GM21515 (cell line): ENCODE results near the gene NMT1.

ENCODE experiments used
- ATAC-seq: cut with Tn5 transposase; IDR thresholded peaks from one replicate; pipeline ENCODE4 v1.9.1; 2021; ENCODE audit not compliant: unreplicated experiment

NMT1 gene

DNA sequence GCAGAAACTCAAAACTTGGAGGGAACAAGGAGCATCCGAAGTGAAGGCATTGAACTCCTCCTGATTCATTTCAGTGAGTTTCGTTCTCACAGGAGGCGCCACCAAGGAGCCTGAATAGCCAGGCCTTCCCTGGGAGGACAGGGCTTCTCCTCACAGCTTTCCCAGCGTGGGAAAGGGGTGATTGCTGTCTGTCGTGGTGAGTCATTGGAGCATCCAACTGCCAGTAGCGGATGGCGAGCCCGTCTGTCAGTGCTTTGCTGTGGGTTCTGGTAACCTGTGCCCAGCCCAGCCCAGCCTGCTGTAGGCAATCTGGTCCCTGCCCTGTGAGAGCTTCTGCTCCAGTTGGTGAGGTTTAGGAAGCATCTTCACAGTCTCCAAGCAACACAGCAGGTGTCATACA is 42.9 kb downstream of the NMT1 start:
- no peak for ATAC-seq

DNA sequence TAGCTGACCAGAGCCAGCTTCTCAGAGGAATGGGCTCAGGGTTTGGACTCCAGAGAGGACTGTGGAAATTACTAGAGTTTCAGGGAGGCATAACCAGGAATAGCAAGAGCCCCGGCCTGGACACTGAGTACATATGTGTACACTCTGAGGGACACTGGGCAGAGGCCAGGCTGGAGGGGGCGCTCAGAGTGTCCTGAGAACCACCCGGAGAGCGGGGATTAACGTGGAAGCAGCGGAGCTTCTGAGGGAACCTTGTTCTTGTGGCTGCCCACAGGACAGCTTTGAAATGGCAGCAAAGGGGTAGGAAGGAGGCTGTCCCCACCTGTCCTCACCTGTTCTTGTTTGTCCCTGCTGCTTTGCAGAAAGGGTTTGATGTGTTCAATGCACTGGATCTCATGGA is 43.4 kb downstream of the NMT1 start:
- ATAC-seq, result no peak

DNA sequence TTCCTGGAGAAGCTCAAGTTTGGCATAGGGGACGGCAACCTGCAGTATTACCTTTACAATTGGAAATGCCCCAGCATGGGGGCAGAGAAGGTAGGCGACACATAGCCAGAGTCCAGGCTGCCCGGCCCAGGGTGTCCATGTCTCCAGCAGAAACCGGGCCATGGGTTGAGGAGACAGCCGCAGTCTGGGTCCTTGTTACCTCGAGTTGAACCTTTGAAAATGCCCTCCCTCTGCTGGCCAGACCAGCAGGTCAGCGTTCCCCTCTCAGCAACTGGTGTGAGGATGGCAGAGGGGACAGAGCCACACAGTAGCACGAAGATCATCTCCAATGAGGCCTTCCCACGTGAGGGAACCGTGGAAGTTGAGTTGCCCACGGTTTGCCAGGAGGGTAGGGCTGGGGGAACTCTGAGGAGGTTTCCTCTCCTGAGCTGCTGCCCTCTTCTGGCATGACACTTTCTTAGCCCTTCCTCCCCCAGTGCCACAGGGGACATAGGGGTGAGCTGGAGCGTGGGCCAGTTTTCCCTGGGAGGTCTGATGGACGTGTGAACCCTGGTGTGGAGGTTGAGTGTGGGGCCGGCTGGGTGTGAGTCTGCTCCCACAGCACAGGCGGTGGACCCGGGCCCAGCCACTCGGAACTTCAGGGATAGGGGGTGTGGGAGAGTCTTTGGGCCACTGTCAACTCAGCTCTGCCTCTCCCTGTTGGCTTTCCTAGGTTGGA is 43.9 kb downstream of the NMT1 start:
- ATAC-seq, result no peak

DNA sequence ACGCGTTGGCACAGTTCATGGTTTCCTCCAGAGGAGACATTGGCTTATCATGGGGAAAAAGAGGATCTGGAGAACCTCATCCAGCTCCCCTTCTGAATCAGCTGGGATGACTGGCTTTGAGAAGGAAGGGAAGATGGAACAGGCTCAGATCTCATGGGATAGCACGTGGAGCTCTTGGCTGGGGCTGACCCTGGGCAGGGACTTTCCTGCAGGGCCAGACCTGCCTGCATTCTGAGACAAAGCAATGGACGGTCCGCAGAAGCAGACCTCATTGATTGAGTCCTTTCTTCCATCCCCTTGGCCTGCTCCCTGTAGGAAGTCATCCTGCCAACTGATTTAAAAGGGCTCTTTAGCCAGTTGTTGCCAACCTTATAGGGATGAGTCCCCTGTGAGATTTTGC is 45.0 kb downstream of the NMT1 start:
- ATAC-seq, result no peak

DNA sequence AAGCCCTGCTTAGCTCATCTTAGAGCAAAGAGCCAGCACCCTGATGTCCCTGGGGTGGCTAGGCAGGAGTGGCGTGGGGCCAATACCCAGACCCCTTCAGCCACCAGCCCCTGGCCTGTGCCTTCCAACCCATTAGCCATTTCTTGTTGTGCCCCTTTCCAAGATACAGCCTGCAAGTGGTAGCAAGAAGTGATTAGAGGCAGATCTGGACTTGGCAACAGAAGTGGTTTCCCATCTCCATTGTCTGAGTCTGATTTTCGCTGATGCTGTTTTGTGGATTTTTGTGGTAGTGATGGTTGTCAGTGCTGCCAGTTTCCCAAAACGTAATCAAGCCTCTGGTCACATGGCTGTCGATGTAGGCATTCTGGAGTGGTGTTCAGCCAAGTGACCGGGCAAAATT is 45.5 kb downstream of the NMT1 start:
- no peak for ATAC-seq

DNA sequence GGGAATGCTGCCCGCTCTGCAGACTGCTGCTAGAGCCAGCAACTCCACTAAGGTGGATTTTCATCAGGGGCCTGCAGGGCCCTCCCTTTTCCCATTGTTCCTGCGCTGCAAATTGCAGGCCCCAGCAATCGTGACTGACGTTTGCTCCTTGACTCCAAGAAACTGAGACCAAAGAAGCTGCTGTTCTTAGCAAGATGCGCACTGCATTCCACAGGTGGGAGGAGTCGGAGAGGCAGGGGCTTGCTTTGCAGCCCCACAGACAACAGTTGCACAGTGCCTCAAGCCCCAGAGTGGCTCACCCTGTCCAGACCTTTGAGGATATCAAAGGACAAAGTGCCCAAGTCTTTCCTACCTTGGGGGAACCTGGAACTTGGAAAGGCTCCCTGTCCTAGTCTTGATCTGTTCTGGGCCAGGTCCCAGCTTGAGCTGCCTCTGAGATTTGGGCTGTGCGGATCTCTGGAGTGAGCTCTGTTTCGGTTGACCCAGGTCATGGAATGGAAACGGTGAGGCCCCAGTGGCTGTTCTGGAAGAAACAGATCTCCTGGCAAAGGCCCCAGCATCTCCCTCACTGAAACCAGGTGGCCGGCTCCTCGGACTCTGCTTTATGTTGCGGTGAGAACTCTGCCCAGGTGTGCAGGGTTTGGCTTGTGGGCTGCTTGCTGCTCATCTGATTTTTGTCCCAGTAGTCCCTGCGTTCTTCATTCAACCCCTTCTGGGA is 46.3 kb downstream of the NMT1 start:
- ATAC-seq, result no peak

DNA sequence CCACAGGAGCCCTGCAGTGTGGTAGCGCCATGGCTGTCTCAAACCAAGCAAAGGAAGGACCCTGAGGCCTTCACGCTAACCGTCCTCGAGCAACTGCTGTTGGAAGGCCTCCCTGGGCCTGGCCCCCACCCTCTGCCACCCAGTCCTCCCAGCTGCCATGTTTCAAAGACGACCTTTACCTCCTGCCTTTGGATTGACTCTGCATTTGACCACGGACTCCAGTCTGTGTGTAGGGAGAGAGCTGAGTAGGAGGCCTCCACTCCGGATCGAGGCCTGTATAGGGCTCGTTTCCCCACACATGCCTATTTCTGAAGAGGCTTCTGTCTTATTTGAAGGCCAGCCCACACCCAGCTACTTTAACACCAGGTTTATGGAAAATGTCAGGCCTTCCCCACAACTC is 46.9 kb downstream of the NMT1 start:
- no peak for ATAC-seq

DNA sequence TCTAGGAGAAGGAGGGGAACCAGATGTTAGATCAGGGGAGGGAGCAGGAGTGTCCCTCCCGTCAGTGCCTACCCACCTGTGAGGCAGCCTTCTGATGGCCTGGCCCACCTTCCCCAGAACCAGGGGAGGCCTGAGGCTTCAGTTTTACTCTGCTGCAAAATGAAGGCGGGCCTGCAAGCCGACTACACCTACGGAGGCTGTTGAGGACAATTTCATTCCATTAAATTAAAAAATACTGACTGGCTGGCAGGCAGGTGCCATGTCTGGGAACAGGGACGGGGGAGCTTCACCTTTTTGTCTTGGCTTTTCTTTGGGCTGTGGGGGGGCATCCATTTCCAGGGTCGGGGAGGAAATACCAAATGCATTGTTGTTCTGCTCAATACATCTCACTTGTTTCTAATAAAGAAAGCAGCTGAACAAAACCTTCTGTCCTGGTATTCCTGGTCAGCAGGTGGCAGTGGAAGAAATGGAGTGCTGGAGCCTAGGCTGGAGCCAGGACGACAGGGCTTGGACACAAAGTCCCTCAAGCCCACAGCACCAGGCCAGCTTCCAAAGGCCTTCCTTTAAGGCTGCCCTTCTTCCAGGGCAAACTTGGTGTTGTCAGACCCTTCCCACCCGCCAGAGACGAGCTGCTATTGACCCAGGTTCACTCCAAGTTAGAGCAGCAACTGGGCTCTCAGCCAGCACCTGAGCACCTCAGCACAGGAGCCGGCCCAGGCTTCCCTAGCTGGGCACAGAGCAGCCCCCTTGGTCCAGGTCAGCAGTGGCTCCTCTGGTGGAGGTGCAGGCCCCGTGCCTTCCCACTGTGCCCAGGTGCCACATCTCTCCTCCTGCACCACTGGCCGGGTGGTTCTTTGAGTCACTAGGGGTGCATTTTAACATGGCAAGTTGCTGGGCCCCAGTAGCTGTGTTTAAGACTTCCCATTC is 47.7 kb downstream of the NMT1 start:
- no peak for ATAC-seq

DNA sequence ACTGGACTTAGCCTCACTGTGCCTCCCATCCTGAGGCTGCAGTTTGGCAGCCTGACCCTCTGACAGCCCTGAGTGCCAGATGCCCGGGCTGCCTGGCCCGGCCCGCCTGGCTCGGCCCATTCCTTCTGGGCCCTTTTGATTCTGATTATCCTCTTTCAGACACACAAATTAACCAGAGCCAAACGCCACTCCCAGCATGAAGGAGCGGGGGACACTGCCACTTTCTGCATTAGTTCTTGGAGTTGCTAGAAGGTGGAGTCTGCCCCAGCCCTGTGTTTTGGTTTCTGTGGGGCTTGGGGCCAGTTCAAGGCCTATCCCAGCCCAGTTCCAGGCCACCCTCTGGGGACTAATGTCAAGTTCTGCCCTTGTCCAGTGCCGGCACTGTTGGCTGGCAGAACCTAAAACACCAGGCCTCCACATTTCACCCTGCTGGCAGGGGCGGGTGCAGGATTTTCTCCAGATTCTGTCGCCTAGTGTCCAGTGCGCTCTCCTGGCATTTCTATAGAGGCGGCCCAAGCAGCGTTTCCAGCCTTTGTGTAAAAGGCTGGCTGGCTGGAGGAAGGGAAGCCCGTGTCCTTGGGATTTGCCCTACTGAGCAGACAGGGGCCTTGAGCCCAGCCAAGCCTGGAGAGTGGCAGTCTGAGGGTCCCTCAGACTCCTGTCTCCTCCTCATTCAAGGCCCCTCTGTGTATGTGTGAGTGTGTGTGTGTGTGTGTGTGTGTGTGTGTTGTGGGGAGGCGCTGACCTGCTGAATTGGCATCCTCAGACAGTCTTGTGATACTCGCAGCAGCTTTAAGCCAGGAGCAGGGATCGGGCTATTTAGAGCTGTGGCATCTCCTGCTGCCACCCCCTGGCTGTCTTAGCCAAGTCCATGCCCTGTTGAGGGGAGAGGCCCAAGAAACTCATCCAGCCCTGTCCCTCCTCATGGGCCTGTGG is 49.8 kb downstream of the NMT1 start:
- no peak for ATAC-seq

DNA sequence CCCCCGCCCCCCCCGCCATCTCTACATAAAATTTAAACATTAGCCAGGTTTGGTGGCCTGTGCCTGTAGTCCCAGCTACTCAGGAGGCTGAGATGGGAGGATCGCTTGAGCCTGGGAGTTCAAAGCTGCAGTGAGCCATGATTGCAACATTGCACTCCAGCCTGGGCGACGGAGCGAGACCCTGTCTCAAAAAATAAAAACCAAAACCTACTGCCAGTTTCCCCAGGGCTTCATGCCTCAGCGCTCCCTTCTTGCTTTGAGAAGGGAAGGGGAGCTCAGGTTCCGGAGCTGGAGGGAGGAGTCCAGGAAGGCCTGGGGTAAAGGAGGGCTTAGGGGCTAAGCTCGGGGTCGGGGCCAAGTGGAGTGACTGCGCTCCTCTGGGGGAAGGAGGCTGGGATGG is 50.7 kb downstream of the NMT1 start:
- no peak for ATAC-seq

DNA sequence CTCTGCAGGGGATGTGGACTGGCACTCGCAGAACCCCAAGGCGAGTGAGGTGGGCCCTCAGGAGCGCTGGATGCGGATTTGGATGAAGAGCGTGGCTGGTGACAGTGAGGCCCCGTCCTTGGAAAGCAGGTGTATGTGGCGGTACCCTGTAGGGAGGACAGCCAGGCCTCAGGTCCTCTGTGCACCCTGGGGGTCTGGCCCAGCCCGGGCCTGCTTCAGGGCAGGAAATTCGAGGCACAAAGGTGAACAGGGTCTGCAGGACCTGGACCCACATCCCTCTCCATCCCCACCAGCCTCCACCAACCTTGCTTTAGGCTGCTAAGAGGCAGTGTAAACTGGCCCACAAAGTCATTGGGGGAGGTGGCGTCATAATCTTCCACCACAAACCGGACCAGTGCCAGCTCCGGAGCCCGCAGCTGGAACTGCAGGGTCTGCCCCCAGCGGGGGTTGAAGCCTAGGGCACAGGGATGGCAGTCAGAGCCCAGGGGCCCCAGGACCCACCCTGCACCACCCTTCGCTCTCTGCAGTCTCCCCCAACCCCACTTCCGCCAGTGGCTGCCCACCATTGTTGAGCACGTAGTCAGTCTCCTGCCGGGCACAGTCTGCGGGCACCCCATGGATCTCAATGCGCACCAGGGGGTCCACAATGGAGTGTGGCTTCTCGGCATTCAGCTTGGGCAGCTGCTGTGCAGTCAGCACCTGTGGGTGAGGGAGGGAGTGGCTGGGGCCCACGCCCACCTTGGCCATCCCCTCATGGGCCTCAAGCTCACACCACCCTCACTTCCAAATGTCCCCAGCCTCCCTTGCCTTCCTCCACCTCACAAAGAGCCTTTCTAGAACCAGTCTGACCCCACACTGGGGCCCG is 51.7 kb downstream of the NMT1 start:
- no peak for ATAC-seq

DNA sequence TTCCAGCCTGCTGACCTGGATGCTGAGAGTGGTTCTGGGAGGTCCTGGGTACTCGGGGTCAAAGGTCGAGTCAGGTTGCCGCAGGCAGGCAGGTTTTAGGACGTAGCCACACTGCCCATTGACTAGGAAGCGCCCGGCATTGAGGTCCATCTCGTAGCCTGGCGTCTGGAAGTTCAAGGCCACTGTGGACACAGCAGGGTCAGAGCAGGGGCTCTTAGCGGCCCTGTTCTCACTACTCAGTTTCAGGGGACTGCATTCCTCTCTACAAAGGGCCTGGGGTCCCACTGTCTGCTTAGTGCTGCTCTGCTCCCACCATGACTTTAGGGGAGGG is 52.3 kb downstream of the NMT1 start:
- no peak for ATAC-seq

DNA sequence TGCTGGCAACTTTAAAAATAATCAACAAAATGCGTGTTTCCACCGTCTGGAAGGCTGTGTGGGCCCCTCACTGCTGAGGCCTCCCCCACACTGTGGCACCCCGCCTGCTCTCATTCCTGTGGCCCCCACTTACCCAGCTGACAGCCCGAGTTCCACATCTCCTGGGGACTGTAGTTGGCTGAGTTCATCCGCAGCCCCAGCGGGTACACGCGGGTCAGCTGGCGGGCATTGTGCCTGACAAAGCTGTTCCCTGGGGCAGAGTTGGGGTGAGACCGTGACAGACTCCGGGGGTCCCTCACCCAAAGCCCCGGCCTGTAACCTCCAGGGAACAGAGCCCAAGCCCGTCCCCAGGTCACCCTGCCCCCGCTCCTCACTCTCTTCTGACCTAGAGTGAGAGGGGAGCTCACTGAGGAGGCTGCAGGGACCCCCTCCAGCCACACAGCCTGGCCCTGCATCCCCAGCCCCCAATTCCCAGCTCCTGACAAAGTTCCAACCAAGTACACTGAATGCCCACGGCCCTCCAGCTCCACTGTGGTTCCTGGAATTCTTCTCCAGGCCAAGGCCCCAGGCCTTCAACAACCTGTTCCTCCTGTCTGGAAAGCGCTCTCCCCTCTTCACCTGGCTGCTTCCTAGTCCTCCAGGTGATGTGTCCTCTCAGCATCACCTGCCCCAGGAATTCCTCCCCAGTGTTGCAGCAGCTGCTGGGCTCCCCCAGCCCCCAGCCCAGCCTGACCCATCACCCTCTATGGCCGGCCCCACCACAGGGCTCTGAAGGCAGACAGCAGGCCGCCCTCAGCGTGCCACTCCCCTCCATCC is 53.2 kb downstream of the NMT1 start:
- ATAC-seq, result no peak

DNA sequence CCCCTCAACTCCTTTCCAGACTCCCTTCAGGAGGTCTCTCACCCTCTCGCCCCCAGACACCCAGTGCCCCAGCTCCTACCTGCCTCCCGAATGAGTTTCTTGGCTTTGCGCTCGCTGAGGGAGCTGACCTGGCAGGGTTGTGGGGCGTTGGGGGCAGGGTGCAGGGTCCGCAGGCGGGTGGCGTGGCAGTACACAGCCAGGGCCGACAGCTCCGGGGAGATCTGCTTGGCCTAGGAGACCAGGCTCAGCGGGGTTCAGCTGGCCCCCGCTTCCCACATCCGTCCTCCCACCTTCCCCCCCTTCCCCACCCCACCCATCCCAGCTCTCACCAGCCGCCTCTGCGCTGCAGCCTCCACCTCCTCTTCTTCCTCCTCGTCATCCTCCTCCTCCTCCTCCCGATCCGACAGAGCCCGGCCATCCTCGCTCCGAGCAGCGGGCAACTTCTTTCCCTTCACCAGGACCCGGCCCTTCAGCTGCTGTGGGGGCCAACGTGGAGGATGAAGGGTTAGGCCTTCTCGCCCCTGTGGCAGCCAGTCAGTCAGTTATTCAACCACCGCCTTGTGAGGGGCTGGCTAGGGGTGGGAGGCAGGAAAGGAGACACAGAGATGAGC is 54.0 kb downstream of the NMT1 start:
- ATAC-seq, result no peak

DNA sequence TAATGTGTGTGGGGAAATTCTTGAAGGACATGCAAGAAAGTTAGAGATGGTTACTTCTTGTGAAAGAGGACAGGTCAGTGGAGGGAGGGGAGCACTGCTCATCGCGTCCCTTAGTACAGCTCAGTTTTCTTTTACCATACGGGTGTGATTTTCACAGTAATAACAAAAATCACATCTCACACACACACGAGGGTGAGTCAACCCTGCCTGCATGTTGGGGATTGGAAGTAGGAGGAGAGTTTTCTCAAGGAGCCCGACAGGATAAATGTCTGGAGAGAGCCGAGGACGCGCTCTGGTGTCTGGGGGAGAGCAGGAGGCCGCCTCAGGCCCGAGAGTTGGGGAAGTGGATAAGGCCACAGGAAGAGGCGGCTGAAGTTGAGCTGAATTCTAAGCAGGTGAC is 54.8 kb downstream of the NMT1 start:
- no peak for ATAC-seq

DNA sequence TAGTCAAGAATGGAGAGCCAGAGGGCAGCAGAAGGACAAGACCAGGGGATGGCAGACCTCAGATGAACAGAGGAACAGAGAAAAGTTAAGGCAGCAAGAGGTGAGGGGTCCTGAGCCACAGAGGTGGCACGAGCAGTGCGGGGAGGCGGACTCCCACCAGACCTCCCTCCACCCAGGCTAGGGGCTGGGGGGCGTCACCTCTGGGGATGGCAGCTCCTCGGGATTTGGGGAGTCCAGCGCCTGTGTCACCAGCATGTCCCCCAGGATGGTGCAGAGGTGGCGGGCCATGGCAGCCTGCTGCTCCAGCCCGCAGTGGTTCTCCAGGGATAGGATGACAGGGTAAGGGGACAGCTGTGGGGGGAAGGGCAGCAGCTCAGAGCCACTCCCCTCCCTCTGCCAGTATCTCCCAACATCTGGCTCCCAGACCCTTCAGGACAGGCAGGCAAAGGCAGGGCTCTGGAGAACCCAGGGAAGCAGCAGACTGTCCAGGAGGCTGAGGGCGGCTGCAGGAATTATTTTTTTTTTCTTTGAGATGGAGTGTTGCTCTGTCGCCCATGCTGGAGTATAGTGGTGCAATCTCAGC is 55.4 kb downstream of the NMT1 start:
- no peak for ATAC-seq

DNA sequence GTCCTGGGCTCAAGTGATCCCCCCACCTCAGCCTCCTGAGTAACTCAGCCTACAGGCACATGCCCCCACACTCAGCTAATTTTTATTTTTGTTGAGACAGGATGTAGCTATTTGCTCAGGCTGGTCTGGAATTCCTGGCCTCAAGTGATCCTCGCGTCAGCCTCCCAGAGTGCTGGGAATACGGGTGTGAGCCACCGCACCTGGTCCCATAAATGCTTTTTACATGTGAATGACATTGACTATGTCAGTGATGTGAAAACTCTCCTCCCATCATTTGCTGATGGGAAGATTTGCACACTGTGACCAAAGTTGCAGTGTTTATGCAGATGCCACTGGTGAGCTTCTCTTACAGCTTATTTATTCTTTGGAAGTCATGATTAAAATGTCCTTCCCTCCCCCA is 56.2 kb downstream of the NMT1 start:
- ATAC-seq, result no peak
